Activated naive CD4-positive, alpha-beta T cell treated with anti-CD3 and anti-CD28 coated beads, Interleukin-2, amount 10 ng/mL, durations not matched to agents 7 days and 5 days (primary cell): ENCODE results near the gene AQP4.

ENCODE experiments used
- CTCF ChIA-PET: fragments of 350-600 bp; sonication (Branson Sonifier 250); formaldehyde crosslinking; loops from one replicate; lab custom pipeline; 2021; ENCODE audit warnings: antibody characterized with exemption; lab: Charles Lee
- DNase-seq: peaks from one replicate; pipeline ENCODE4 v3.0.0-alpha.2; 2020
- H3K27ac Mint-ChIP-seq: one replicate; pipeline ENCODE4 v1.8.0; 2021; ENCODE audit warnings: mild to moderate bottlenecking, moderate library complexity, mixed read lengths
- H3K27me3 Mint-ChIP-seq: one replicate; pipeline ENCODE4 v1.8.0; 2021; ENCODE audit warnings: mild to moderate bottlenecking, mixed read lengths
- H3K36me3 Mint-ChIP-seq: one replicate; pipeline ENCODE4 v1.8.0; 2021; ENCODE audit warnings: mixed read lengths
- H3K4me1 Mint-ChIP-seq: one replicate; pipeline ENCODE4 v1.8.0; 2021; ENCODE audit warnings: mixed read lengths
- H3K4me3 Mint-ChIP-seq: one replicate; pipeline ENCODE4 v1.8.0; 2021; ENCODE audit warnings: mild to moderate bottlenecking, moderate library complexity, mixed read lengths
- H3K9me3 Mint-ChIP-seq: one replicate; pipeline ENCODE4 v1.8.0; 2021; ENCODE audit warnings: mixed read lengths

Gene AQP4, protein sequence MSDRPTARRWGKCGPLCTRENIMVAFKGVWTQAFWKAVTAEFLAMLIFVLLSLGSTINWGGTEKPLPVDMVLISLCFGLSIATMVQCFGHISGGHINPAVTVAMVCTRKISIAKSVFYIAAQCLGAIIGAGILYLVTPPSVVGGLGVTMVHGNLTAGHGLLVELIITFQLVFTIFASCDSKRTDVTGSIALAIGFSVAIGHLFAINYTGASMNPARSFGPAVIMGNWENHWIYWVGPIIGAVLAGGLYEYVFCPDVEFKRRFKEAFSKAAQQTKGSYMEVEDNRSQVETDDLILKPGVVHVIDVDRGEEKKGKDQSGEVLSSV

GRCh38 chr18:26865557-26865956 lies at the start of gene AQP4:
TSS of gene AQP4 (minus strand) at chr18:26865707. CDS start at chr18:26865689, 18 bp downstream.
- CTCF ChIA-PET: no interaction called here
- Mint-ChIP-seq H3K27me3 (peaks cover 17% of the 10 kb centered on the region), H3K4me1 (no peaks in the 10 kb centered on the region), H3K36me3 (no peaks in the 10 kb centered on the region), H3K27ac (no peak within 1 kb of the TSS), H3K9me3 (no peaks in the 10 kb centered on the region), H3K4me3 (no peak within 1 kb of the TSS)
- DNase-seq: no peak

DNA sequence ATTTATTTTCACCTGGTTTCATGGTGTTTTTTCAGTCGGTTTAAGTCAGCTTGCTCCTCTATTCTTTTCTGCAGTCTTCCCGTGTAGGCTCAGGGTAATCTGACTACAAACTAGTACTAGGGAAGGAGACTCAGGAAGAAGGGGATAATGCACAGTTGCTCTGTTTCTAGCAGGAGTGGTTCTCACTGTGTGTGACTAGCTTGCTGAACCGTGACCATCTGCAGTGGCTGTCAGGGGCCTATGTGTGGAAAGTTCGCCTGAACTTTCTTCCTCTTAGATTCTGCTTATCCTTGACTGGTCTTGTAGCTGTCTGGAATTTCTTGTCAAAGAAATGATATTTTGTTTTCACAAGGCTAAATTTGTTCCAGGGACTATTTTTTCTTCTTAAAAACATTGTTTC lies 46.3 kb upstream of the AQP4 start:
- Mint-ChIP-seq H3K4me3 (no peak overlapping the region), H3K9me3 (peaks cover 9% of the 10 kb centered on the region), H3K27ac (no peak overlapping the region), H3K4me1 (no peaks in the 10 kb centered on the region), H3K27me3 (no peaks in the 10 kb centered on the region), H3K36me3 (no peaks in the 10 kb centered on the region)
- CTCF ChIA-PET: no interaction called here
- no peak for DNase-seq

- no peaks in the 10 kb centered on the region for H3K27me3 Mint-ChIP-seq
- CTCF ChIA-PET: no interaction called here
- no peak for DNase-seq
- no peaks in the 10 kb centered on the region for H3K4me1 Mint-ChIP-seq
- no peaks in the 10 kb centered on the region for H3K36me3 Mint-ChIP-seq
- peaks cover 13% of the 10 kb centered on the region for H3K9me3 Mint-ChIP-seq
- no peak overlapping the region for H3K27ac Mint-ChIP-seq
- H3K4me3 Mint-ChIP-seq: no peak overlapping the region
Measured at GRCh38 chr18:26909599-26910290, 44.2 kb upstream of the AQP4 start.

DNA sequence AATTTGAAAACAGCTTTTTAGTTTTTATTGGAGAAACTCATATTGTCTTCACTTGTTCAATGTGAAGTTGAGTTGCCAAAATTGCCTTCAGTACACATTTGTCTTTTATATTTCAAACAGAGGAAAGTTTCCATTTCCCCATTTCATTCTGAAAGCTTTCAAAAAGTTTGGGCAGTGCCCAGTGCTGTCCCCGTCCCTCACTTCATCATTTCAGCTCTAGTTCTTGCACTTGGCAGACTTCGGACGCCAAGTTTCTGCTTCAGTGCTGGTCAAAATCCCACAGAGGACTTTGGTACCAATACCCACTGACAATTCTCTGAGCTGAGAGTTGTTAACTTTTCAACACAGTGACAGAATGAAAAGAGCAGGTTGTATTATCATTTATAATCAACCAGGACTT lies 43.4 kb upstream of the AQP4 start:
- H3K4me3 Mint-ChIP-seq: no peak overlapping the region
- DNase-seq: no peak
- no peak overlapping the region for H3K27ac Mint-ChIP-seq
- H3K4me1 Mint-ChIP-seq: no peaks in the 10 kb centered on the region
- no peaks in the 10 kb centered on the region for H3K36me3 Mint-ChIP-seq
- no peaks in the 10 kb centered on the region for H3K27me3 Mint-ChIP-seq
- H3K9me3 Mint-ChIP-seq: peaks cover 21% of the 10 kb centered on the region
- CTCF ChIA-PET: no interaction called here

DNA sequence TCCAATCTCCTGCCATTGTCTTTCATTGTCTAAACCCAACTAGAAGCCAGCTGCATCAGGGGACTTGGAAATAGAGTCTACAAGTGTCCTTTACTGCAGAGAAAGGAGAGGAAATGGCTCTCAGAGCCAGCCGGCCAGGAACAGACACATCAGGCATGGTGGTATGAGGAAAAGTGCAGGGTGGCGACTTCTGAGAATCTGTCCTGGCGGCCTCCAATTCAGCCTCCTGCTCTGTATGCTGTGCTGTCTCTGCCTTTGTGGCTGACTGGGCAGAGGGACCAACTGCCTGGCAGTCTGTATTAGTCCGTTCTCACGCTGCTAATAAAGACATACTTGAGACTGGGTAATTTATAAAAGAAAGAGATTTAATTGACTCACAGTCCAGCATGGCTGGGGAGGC lies 36.8 kb upstream of the AQP4 start:
- Mint-ChIP-seq H3K27ac (no peak overlapping the region), H3K27me3 (no peaks in the 10 kb centered on the region), H3K4me1 (no peaks in the 10 kb centered on the region), H3K36me3 (no peaks in the 10 kb centered on the region), H3K4me3 (no peak overlapping the region), H3K9me3 (peaks cover 24% of the 10 kb centered on the region)
- CTCF ChIA-PET: no interaction called here
- no peak for DNase-seq

DNA sequence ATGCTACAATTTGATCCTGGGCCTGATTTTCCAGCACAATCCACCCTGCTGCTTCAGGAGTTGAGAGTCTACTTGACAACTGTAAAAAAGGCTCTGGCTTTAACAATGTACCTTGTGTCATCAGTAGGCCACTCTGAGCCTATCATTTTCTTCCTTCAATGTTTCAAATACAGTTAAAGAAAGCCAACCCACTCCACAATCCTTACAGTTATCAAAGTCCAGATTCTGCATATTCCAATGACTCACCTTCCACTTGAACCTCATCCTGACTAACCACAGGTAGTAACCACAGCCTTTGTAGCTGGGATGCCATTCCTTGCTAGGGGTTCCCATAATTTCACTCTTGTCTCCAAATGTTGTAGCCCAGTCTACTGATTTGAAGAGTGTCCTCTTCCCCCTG lies 35.5 kb upstream of the AQP4 start:
- Mint-ChIP-seq H3K36me3 (no peaks in the 10 kb centered on the region), H3K9me3 (peaks cover 24% of the 10 kb centered on the region), H3K4me3 (no peak overlapping the region), H3K4me1 (no peaks in the 10 kb centered on the region), H3K27ac (no peak overlapping the region), H3K27me3 (no peaks in the 10 kb centered on the region)
- CTCF ChIA-PET: no interaction called here
- no peak for DNase-seq

DNA sequence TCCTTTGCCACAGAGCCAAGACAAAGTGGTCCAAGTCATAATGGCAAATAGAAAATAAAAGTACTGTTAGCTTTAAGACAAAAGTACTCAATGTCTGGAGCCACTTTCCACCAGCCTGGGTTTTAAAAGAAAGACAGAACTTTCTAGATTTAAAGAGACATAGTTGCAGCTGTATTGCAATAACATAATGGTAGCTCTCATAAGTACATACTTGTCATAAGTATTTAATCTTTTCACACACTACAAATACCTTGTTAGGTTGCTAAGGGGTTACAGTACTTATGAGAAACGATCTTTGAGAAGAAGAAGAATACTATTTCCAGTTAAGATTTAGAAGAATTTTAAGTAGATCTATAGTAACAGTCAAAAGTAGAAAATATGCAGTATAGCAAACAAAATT lies 28.9 kb upstream of the AQP4 start:
- Mint-ChIP-seq H3K27ac (no peak overlapping the region), H3K4me1 (no peaks in the 10 kb centered on the region), H3K27me3 (no peaks in the 10 kb centered on the region), H3K9me3 (peaks cover 2% of the 10 kb centered on the region), H3K36me3 (no peaks in the 10 kb centered on the region), H3K4me3 (no peak overlapping the region)
- DNase-seq: no peak
- CTCF ChIA-PET: no interaction called here

- H3K27ac Mint-ChIP-seq: no peak overlapping the region
- no peaks in the 10 kb centered on the region for H3K4me1 Mint-ChIP-seq
- no peaks in the 10 kb centered on the region for H3K36me3 Mint-ChIP-seq
- DNase-seq: no peak
- H3K27me3 Mint-ChIP-seq: no peaks in the 10 kb centered on the region
- no peak overlapping the region for H3K4me3 Mint-ChIP-seq
- H3K9me3 Mint-ChIP-seq: peaks cover 2% of the 10 kb centered on the region
- CTCF ChIA-PET: no interaction called here
Measured at GRCh38 chr18:26893996-26894395, 28.5 kb upstream of the AQP4 start.

DNA sequence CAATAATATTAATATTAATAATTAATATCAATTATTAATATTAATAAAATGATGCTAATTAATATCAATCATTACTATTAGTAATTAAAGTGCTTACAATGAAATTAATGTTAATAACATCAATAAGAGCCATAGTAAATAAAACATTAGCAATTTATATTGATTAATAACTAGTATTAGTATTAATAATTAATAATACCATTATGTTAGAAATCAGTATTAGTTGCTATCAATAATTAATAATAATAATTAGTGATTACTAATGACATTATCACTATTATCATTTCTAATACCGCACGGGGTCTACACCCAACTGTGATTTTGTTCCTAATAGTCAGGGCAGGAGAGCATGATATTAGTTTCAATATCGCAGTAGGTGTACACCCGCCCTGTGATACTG lies 22.8 kb upstream of the AQP4 start:
- DNase-seq: no peak
- no peaks in the 10 kb centered on the region for H3K9me3 Mint-ChIP-seq
- CTCF ChIA-PET: no interaction called here
- H3K27ac Mint-ChIP-seq: no peak overlapping the region
- no peak overlapping the region for H3K4me3 Mint-ChIP-seq
- no peaks in the 10 kb centered on the region for H3K36me3 Mint-ChIP-seq
- no peaks in the 10 kb centered on the region for H3K27me3 Mint-ChIP-seq
- H3K4me1 Mint-ChIP-seq: no peaks in the 10 kb centered on the region

DNA sequence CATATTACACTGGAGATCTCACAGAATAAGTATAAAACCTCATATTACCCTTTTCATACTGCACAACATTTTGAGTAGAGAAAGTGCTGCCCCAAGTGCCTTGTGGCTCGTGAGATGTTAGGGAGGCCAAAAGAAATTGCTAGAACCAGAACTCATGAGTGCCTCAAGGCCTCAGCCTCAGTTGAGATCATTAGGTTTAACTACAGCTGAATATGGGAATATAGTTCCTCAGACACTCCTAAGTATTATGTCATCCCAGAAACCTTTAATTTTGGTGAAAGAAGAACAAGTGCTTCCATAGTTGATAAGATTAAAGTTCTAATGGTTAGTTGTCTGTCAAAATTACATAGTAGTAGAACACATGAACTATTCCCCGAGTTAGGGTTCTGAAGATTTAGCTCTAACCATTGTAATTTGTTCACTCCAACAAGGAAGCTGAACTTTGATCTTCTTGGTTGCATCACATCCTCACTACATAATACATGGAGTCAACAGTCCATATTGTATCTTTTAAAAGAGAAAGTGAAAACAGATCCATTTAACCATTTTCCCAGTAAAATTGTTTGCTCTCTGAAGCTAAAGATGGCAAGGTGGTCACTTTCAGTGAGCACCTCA lies 9.6 kb upstream of the AQP4 start:
- CTCF ChIA-PET: no interaction called here
- H3K4me3 Mint-ChIP-seq: no peak overlapping the region
- H3K36me3 Mint-ChIP-seq: no peaks in the 10 kb centered on the region
- H3K27ac Mint-ChIP-seq: no peak overlapping the region
- H3K27me3 Mint-ChIP-seq: no peaks in the 10 kb centered on the region
- DNase-seq: no peak
- H3K4me1 Mint-ChIP-seq: no peaks in the 10 kb centered on the region
- H3K9me3 Mint-ChIP-seq: no peaks in the 10 kb centered on the region

DNA sequence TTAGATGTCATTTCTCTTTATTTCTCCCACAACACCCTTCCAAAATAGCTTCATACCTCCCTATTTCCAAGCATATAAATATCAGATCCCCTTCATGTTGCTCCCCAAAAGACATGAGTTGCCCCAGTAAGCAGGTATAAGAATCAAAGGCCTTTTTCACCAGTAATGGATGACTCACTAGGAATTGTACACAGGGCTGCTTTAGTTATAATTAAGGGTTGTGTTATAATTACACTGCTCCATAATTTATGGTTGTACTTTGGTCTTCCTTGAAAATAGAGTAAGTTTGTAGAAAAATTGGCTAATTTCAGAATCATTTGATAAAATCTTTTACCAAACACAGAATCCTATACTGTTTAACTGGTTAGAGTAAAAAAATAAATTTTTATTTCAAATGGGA lies 8.8 kb upstream of the AQP4 start:
- no peak for DNase-seq
- Mint-ChIP-seq H3K4me1 (no peaks in the 10 kb centered on the region), H3K36me3 (no peaks in the 10 kb centered on the region), H3K4me3 (no peak overlapping the region), H3K27me3 (no peaks in the 10 kb centered on the region), H3K9me3 (no peaks in the 10 kb centered on the region), H3K27ac (no peak overlapping the region)
- CTCF ChIA-PET: no interaction called here

GRCh38 chr18:26869640-26870039 lies 4.1 kb upstream of the AQP4 start:
- no peaks in the 10 kb centered on the region for H3K4me1 Mint-ChIP-seq
- DNase-seq: no peak
- no peaks in the 10 kb centered on the region for H3K9me3 Mint-ChIP-seq
- H3K4me3 Mint-ChIP-seq: no peak overlapping the region
- no peaks in the 10 kb centered on the region for H3K36me3 Mint-ChIP-seq
- peaks cover 1% of the 10 kb centered on the region for H3K27me3 Mint-ChIP-seq
- CTCF ChIA-PET: no interaction called here
- H3K27ac Mint-ChIP-seq: no peak overlapping the region

GRCh38 chr18:26868968-26869586 lies 3.6 kb upstream of the AQP4 start:
- DNase-seq: no peak
- Mint-ChIP-seq H3K27me3 (peaks cover 7% of the 10 kb centered on the region), H3K9me3 (no peaks in the 10 kb centered on the region), H3K27ac (no peak overlapping the region), H3K4me1 (no peaks in the 10 kb centered on the region), H3K36me3 (no peaks in the 10 kb centered on the region), H3K4me3 (no peak overlapping the region)
- CTCF ChIA-PET: no interaction called here

DNA sequence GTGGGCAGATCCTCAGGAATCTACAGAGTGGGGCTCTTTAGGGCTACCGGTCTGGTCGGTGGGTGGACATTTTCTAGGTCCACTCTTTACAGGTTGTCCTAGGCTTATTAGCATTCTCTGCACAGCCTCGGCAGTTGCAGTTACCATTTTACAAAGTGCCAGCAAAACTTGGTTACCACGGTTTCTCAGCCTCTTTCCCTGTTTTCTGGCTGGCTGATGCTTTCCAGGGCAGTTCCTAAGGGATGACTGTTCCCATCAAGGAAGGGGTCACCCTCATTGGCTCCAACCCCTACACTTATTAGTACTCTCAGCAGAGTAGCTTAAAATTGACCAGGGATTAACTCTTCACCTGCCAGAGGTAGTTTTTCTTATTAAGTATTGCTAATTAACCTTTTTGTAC lies 2.0 kb upstream of the AQP4 start:
- no peaks in the 10 kb centered on the region for H3K9me3 Mint-ChIP-seq
- H3K4me3 Mint-ChIP-seq: no peak overlapping the region
- H3K27me3 Mint-ChIP-seq: peaks cover 17% of the 10 kb centered on the region
- CTCF ChIA-PET: no interaction called here
- DNase-seq: no peak
- no peaks in the 10 kb centered on the region for H3K4me1 Mint-ChIP-seq
- no peak overlapping the region for H3K27ac Mint-ChIP-seq
- H3K36me3 Mint-ChIP-seq: no peaks in the 10 kb centered on the region

DNA sequence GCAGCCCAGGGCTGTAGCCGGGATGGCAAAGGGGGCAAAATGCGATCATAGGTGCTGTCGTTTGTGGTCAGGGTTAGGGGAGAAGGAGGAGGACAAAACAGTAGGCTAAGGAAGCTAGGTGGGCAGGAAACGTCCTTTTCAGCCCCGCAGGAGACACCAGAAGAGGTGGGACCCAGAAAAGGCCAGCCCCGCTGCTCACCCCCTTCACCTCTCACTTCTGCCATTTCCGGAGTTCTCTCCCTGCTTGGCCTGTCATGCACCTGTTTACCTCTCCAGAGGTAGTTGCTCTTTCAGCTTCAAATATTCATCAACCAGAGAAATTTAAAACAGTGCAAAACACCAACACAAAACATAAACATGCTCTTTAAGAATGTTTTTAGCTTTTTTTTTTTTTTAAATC lies 849 bp downstream of the AQP4 start:
- Mint-ChIP-seq H3K36me3 (no peaks in the 10 kb centered on the region), H3K4me1 (no peaks in the 10 kb centered on the region), H3K27ac (no peak overlapping the region), H3K4me3 (no peak overlapping the region), H3K9me3 (no peaks in the 10 kb centered on the region), H3K27me3 (peaks cover 17% of the 10 kb centered on the region)
- CTCF ChIA-PET: no interaction called here
- no peak for DNase-seq
